H1 (cell line): ENCODE data around the gene AGPAT3. TPM values are rescaled to one million over a fixed set of nuclear protein-coding genes. Genes with fewer than 3 reads are reported as not detected.

Experiments used
- CTCF ChIA-PET: fragments of 300-600 bp; sonication (Branson Sonifier 250); formaldehyde crosslinking; loops from one replicate; lab custom pipeline; 2021; ENCODE audit not compliant: partially characterized antibody; lab: Charles Lee
- POLR2A ChIA-PET: fragments of 300-600 bp; sonication (Branson Sonifier 250); formaldehyde crosslinking; loops from one replicate; lab custom pipeline; 2021; ENCODE audit warnings: inconsistent platforms; ENCODE audit not compliant: partially characterized antibody; lab: Charles Lee
- DNase-seq, 2 experiments: peaks; one replicate each; pipeline versions ENCODE4 v3.0.0 to v3.0.0-alpha.2; 2010 to 2022; ENCODE audit warnings: low spot score in 2 of 2, low read depth in 1 of 2, mixed read lengths in 1 of 2
- FAIRE-seq: peaks from 2 replicates; lab custom pipeline; 2011; peaks lifted over from hg19 to GRCh38; lab: Jason Lieb, UNC
- H2AFZ ChIP-seq: 2 replicates; pipeline ENCODE4 v1.8.1; 2012; ENCODE audit warnings: low read length, inconsistent platforms
- H2AK5ac ChIP-seq: 2 replicates; pipeline ENCODE4 v1.6.1; 2013; ENCODE audit warnings: low read depth, low read length
- H2BK120ac ChIP-seq: replicated peaks from 2 replicates; pipeline ENCODE3; 2013; ENCODE audit warnings: low read depth, low read length, inconsistent platforms
- H2BK12ac ChIP-seq: 2 replicates; pipeline ENCODE4 v1.6.1; 2013; ENCODE audit warnings: low read depth, low read length
- H2BK15ac ChIP-seq: 2 replicates; pipeline ENCODE4 v1.6.1; 2013; ENCODE audit warnings: low read length
- H2BK20ac ChIP-seq: 2 replicates; pipeline ENCODE4 v1.6.1; 2013; ENCODE audit warnings: low read length
- H2BK5ac ChIP-seq: 2 replicates; pipeline ENCODE4 v1.6.1; 2013; ENCODE audit warnings: low read depth, low read length
- H3K14ac ChIP-seq: 2 replicates; pipeline ENCODE4 v1.6.1; 2013; ENCODE audit warnings: inconsistent platforms; ENCODE audit not compliant: insufficient read length
- H3K18ac ChIP-seq: 2 replicates; pipeline ENCODE4 v1.6.1; 2013; ENCODE audit warnings: low read length; ENCODE audit errors: extremely low read depth
- H3K23ac ChIP-seq: 2 replicates; pipeline ENCODE4 v1.6.1; 2013; ENCODE audit warnings: inconsistent platforms; ENCODE audit not compliant: insufficient read length
- H3K23me2 ChIP-seq: 2 replicates; pipeline ENCODE4 v1.6.1; 2013; ENCODE audit warnings: low read depth, low read length
- H3K27ac ChIP-seq: 2 replicates; pipeline ENCODE4 v1.6.1; 2011; ENCODE audit warnings: low read depth, low read length, inconsistent platforms
- H3K27me3 ChIP-seq, 4 experiments: replicated peaks in 1 of 4; 1 replicate in 1 of 4; 2 replicates in 3 of 4; pipeline versions ENCODE4 v1.6.1 to v1.8.1; 2011 to 2013; ENCODE audit warnings: low read length in 3 of 4, mild to moderate bottlenecking in 3 of 4, inconsistent platforms in 2 of 4, mixed read lengths in 2 of 4, moderate library complexity in 1 of 4; ENCODE audit not compliant: control insufficient read depth in 3 of 4, insufficient read depth in 3 of 4; ENCODE audit errors: extremely low read depth in 1 of 4
- H3K36me3 ChIP-seq, 4 experiments: 2 replicates each; pipeline versions ENCODE4 v1.6.1 to v1.8.1; 2011 to 2013; ENCODE audit warnings: mild to moderate bottlenecking in 4 of 4, low read length in 3 of 4, moderate library complexity in 2 of 4, control low read depth in 1 of 4, inconsistent platforms in 1 of 4; ENCODE audit not compliant: insufficient read depth in 4 of 4, control insufficient read depth in 2 of 4
- H3K4ac ChIP-seq: replicated peaks from 2 replicates; pipeline ENCODE3; 2013; ENCODE audit warnings: low read length, low read depth, mixed read lengths, inconsistent platforms; ENCODE audit not compliant: insufficient read length
- H3K4me1 ChIP-seq, 4 experiments: replicated peaks in 1 of 4; 1 replicate in 1 of 4; 2 replicates in 3 of 4; pipeline versions ENCODE4 v1.6.1 to v1.8.1; 2011 to 2013; ENCODE audit warnings: low read length in 3 of 4, inconsistent platforms in 2 of 4, mixed read lengths in 1 of 4; ENCODE audit not compliant: insufficient read depth in 4 of 4, control insufficient read depth in 3 of 4
- H3K4me2 ChIP-seq, 2 experiments: 2 replicates each; pipeline versions ENCODE4 v1.6.1 to v1.8.1; 2011 to 2013; ENCODE audit warnings: low read depth in 2 of 2, low read length in 2 of 2, control low read depth in 1 of 2, inconsistent platforms in 1 of 2, mild to moderate bottlenecking in 1 of 2; ENCODE audit not compliant: insufficient read depth in 1 of 2
- H3K4me3 ChIP-seq, 4 experiments: fragments of 200-600, 300-600 bp in 1 of 4; sonication (generic), shearing (Covaris generic), sonication (Bioruptor Twin) in 1 of 4; 2 replicates each; pipeline versions ENCODE4 v1.5.1 to v1.8.1; 2011 to 2016; ENCODE audit warnings: low read length in 4 of 4, low read depth in 3 of 4, control low read depth in 2 of 4, inconsistent platforms in 2 of 4, mild to moderate bottlenecking in 2 of 4, mixed read lengths in 1 of 4, moderate library complexity in 1 of 4; ENCODE audit not compliant: insufficient read depth in 2 of 4; ENCODE audit errors: extremely low read depth in 1 of 4
- H3K56ac ChIP-seq: replicated peaks from 2 replicates; pipeline ENCODE3; 2013; ENCODE audit warnings: low read depth, mild to moderate bottlenecking, mixed read lengths, low read length, inconsistent platforms; ENCODE audit not compliant: insufficient read length
- H3K79me1 ChIP-seq: 2 replicates; pipeline ENCODE4 v1.6.1; 2013; ENCODE audit warnings: low read depth, low read length, control low read depth
- H3K79me2 ChIP-seq, 2 experiments: 2 replicates each; pipeline versions ENCODE4 v1.6.1 to v1.8.1; 2012 to 2013; ENCODE audit warnings: low read length in 2 of 2, mild to moderate bottlenecking in 2 of 2, inconsistent platforms in 1 of 2; ENCODE audit not compliant: insufficient read depth in 2 of 2, control insufficient read depth in 1 of 2
- H3K9ac ChIP-seq, 4 experiments: replicated peaks in 1 of 4; 1 replicate in 1 of 4; 2 replicates in 3 of 4; pipeline versions ENCODE4 v1.6.1 to v1.8.1; 2011 to 2013; ENCODE audit warnings: low read depth in 3 of 4, low read length in 3 of 4, control low read depth in 2 of 4, mild to moderate bottlenecking in 2 of 4, moderate library complexity in 2 of 4, inconsistent platforms in 1 of 4; ENCODE audit errors: extremely low read depth in 1 of 4
- H3K9me3 ChIP-seq, 2 experiments: 2 replicates each; pipeline versions ENCODE4 v1.6.1 to v1.8.1; 2012 to 2013; ENCODE audit warnings: mild to moderate bottlenecking in 2 of 2, moderate library complexity in 2 of 2, control low read depth in 1 of 2, inconsistent platforms in 1 of 2, low read depth in 1 of 2, low read length in 1 of 2, mixed read lengths in 1 of 2; ENCODE audit not compliant: insufficient read depth in 2 of 2
- H4K20me1 ChIP-seq, 2 experiments: replicated peaks in 1 of 2; 2 replicates each; pipeline versions ENCODE3 to v1.8.1; 2011 to 2013; ENCODE audit warnings: inconsistent platforms in 2 of 2, low read length in 2 of 2, mild to moderate bottlenecking in 1 of 2; ENCODE audit not compliant: insufficient read depth in 2 of 2, control insufficient read depth in 1 of 2
- H4K5ac ChIP-seq: 2 replicates; pipeline ENCODE4 v1.6.1; 2013; ENCODE audit warnings: low read length, low read depth, mixed read lengths, inconsistent platforms; ENCODE audit not compliant: insufficient read length
- H4K8ac ChIP-seq: 2 replicates; pipeline ENCODE4 v1.8.0; 2013; ENCODE audit warnings: mild to moderate bottlenecking, moderate library complexity, low read length, inconsistent platforms; ENCODE audit not compliant: insufficient read depth; ENCODE audit errors: extremely low read depth
- H4K91ac ChIP-seq: replicated peaks from 2 replicates; pipeline ENCODE3; 2013; ENCODE audit warnings: low read length, mixed read lengths, inconsistent platforms; ENCODE audit not compliant: insufficient read length
- CBX8 ChIP-seq: fragments of 300-800, 300-1000 bp; sonication (generic); IDR thresholded peaks from 2 replicates; pipeline ENCODE4 v1.7.1; 2016; ENCODE audit warnings: low read depth, low read length, borderline replicate concordance
- SAP30 ChIP-seq: fragments of 300-600 bp; sonication (generic); IDR thresholded peaks from 2 replicates; pipeline ENCODE4 v1.7.1; 2012; ENCODE audit warnings: low read length, moderate library complexity, mild to moderate bottlenecking, inconsistent platforms; ENCODE audit not compliant: insufficient read depth, insufficient replicate concordance
- ZNF274 ChIP-seq: IDR thresholded peaks from 2 replicates; pipeline ENCODE4 v1.7.0; 2012; ENCODE audit warnings: low read length, borderline replicate concordance; ENCODE audit errors: extremely low read depth
- WGBS, 2 experiments: shearing (Covaris generic) in 1 of 2; methylation state at CpG; one replicate each; pipeline versions ENCODE4 v1.1.6 to v1.1.7; 2013 to 2015; ENCODE audit warnings: low lambda C conversion rate in 2 of 2, mixed read lengths in 2 of 2, inconsistent platforms in 1 of 2, low coverage in 1 of 2, missing lambda C conversion rate in 1 of 2; ENCODE audit not compliant: insufficient replicate concordance in 2 of 2, insufficient coverage in 1 of 2, insufficient read length in 1 of 2; ENCODE audit errors: extremely low coverage in 1 of 2, missing lambda C conversion rate in 1 of 2; 5-methylcytosine and 5-hydroxymethylcytosine counted together
- polyA plus RNA-seq, 7 experiments: library from polyadenylated mRNA; depleted of rRNA in 3 of 7; stranded (reverse) in 5 of 7; unstranded in 2 of 7; fragments of >200 nt in 5 of 7; fragments of 200-250 nt in 2 of 7; gene quantifications; 1 replicate in 5 of 7; 2 replicates in 1 of 7; 4 replicates in 1 of 7; pipeline versions ENCODE4 v1.2.1 to v1.2.3, GENCODE V29; 2011 to 2013; ENCODE audit warnings: missing spikeins in 2 of 7, mixed read lengths in 2 of 7
- total RNA-seq: library from RNA; stranded (reverse); fragmentation: NEBNext Ultra II Directional; extraction: Animal tissue kit (Norgen Biotek cat#: 25700); gene quantifications from 2 replicates; pipeline ENCODE4 v1.2.1, GENCODE V29; 2021
- TF ChIP-seq, protein P1 (sequence below): IDR thresholded peaks from 2 replicates; pipeline ENCODE4 v1.6.1; 2012; ENCODE audit warnings: inconsistent platforms

The AGPAT3 gene
- total and polyA plus RNA-seq, 2 of the 8 experiments (the other 6 are each of a cell fraction or from before 2014, with no cell fraction given): 5.8 to 7.3 TPM

DNA sequence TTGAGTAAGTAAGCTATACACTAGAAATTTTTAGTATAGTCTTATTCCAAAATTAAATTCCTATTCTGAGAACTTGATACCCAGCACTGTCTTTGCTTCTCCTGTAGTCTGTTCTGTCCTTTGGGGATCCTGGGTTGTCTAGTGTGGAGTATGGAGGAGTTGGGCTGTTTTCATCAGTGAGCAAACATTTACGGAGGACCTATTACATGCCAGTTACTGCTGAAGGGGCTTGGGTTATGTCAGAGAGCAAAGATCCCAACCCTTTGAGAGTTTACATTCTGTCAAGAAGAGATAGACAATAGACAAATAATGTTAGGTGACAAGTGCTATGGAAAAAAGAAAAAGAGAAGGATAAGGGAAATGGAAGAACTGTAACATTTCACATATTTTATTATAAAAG is 156.0 kb downstream of the AGPAT3 start:
- Histone ChIP-seq H2BK120ac (no peak overlapping the region), H2AK5ac (no peak overlapping the region), H3K27me3 (no peaks in the 10 kb centered on the region), H3K18ac (no peak overlapping the region)
- POLR2A ChIA-PET: interaction anchor here (1.3 to 1.5 kb wide), 2 partner anchors 9 to 58 kb away, joined by 3 to 6 read pairs; partner anchors contain the start of gene TRAPPC10
- DNase-seq: no peak
- TF ChIP-seq SAP30 (no peak), CBX8 (no peak), ZNF274 (no peak)
- TF ChIP-seq, protein P1, sequence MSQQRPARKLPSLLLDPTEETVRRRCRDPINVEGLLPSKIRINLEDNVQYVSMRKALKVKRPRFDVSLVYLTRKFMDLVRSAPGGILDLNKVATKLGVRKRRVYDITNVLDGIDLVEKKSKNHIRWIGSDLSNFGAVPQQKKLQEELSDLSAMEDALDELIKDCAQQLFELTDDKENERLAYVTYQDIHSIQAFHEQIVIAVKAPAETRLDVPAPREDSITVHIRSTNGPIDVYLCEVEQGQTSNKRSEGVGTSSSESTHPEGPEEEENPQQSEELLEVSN: no peak
- TF ChIP-seq, all 59 proteins: peak for 0
- no peak overlapping the region for H3K14ac ChIP-seq
- no peak overlapping the region for H4K5ac ChIP-seq
- H2BK20ac ChIP-seq: no peak overlapping the region
- H3K4me3 ChIP-seq: no peak overlapping the region
- H3K9ac ChIP-seq: no peak overlapping the region
- H3K79me2 ChIP-seq: peaks cover 29 to 95% of the 10 kb centered on the region in 2 experiments
- no peak overlapping the region for H2BK15ac ChIP-seq
- FAIRE-seq: no peak
- no peak overlapping the region for H2BK12ac ChIP-seq
- H3K4me1 ChIP-seq: peaks cover 3 to 11% (median 8%) of the 10 kb centered on the region in 4 experiments
- H4K91ac ChIP-seq: no peak overlapping the region
- no peaks in the 10 kb centered on the region; a peak in 1 of 8 replicates for H3K36me3 ChIP-seq
- H2BK5ac ChIP-seq: no peak overlapping the region
- H3K27ac ChIP-seq: no peak overlapping the region
- H4K20me1 ChIP-seq: peaks cover 11 to 23% of the 10 kb centered on the region in 2 experiments
- H3K79me1 ChIP-seq: peaks cover 10% of the 10 kb centered on the region
- no peaks in the 10 kb centered on the region; the same call in 1 of the 2 replicates for H3K23me2 ChIP-seq
- no peak overlapping the region for H3K4me2 ChIP-seq
- CTCF ChIA-PET: interaction anchor here (0.6 to 1.6 kb wide), 4 partner anchors 11 to 51 kb away, joined by 3 to 4 read pairs (median 4); no protein-coding TSS in a partner anchor
- no peak overlapping the region for H3K4ac ChIP-seq
- WGBS, 2 experiments: 89% methylated on average over 1 of the region's 1 CpG; no CpG with 5 or more reads in 1 of the 2 experiments
- H4K8ac ChIP-seq: no peak overlapping the region
- no peaks in the 10 kb centered on the region for H3K9me3 ChIP-seq
- H3K23ac ChIP-seq: no peak overlapping the region
- no peak overlapping the region for H3K56ac ChIP-seq
- H2AFZ ChIP-seq: no peak overlapping the region
